ENCODE measurements around the gene FRMD4A.

The FRMD4A gene

DNA sequence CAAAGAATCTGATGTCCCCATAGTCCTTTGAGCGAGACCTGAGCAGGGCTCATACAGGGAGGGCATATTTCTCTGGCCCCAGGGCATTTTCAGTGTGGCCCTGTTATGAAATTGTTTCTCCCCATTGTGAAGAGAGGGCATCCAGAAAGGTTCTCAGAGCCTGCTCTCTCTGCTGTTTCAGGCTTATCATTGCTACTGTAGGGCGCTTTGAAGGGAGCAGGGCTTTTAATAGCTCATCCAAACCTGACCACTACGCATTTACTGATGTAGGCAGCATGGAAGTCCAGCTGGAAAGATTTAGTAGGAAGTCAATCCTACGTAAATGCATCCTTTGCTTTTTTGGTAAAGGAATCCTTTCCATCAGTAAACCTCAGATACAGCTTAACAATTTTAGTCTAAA, 675.9 kb downstream of the FRMD4A start:
- no peak for DNase-seq

DNA sequence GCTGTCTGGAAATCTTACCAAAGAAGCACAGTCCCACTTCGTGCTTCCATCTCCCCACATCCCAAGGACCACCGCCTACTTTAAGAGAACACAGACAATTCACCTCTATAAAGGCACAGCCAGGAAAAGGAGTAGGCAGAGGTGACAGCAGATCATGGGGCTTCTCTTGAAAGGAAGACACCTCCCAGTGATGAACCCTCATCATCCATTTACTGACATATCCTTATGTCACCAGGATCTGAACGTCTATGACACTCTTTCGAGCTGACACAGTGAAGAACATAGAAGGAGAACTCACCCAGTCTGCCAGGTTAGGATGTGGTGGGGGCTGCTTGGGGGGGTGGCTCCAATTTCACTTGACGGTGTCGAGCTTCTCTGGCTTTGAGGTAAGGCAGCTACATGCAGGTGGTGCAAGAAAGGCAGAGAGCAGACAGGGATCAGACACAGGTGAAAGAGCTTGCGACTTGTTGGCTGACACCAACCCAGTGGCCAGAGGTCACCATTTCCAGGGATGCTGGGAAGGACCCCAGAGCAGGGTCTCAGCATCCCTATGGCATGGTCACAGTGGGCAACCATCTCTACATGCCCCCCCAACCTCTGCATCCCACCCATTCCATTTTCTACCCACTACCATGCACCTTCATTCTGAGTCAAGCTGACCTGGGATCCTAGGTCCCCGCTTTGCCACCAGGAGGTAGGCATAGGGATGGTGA, 676.5 kb downstream of the FRMD4A start:
- no peak for DNase-seq

DNA sequence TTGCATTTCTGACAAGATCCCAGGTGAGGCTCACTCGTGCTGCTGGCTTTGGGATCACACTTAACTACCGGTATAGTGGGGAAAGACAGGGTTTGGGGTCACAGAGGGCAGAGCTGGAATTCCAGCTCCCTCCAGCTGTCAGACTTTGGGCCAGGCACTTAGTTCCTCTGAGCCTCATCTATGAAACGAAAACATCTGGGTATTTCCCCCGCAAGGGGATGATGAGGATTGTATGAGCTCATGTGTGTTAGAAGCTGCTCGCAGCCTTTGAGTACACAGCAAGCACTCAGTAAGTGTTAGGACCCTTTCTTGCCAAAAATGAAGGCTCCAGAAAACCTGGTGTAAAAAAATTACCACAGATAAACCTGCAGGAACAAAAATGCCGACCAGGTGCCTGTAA, 677.9 kb downstream of the FRMD4A start:
- no peak for DNase-seq

DNA sequence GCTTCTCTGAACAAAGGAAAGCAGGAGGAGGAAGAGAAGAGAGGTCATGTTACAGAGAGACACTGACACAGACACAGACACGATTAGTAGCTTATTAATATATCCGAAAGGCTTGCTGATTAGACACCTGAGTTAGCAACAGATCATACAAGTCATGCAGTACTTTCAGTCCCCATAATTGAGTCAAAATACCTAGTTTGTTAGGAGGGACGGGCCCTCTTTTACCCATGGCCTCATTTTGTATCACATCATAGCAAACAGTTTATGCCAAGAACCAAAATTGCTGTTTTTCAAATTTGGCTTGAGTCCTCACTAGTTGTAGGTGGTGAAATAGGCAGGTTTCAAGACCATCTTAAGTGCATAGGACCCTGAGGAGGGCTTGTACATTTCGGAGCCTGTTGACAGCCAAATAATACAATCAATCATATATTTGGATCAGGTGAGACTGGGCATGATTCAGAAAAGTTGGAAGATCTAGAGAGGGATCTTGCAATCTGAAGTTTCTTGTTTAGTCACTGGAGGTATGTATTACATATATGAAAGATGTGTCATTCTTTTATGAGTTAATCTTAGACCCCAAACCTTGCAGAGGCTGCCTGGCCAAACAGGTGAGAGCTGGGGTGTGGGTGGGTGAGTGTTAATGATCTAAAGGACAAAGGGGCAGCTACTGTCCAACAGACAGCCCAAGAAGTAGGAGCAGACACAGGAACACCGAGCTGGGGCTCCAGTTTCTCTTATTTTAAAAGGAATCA, 678.6 kb downstream of the FRMD4A start:
- DNase-seq = no peak

DNA sequence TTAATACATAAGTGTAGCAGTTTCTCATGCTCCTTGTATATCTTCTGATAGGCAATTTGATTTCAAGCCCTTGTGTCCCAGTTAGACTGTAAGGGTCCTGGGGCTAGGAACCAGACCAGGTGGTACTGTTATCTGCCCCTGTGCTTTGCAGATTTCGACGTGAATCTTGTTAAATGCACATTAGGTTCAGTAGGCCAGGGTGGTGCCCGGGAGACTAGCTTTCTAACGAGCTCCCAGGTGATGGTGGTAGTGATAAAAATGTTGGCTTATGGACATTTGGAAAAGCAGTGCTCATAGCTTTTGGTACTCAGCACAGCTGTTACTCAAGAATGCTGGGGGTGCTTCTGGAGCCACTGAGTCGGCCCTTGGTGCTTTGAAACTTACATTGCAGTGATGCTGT, 679.8 kb downstream of the FRMD4A start:
- no peak for DNase-seq

DNA sequence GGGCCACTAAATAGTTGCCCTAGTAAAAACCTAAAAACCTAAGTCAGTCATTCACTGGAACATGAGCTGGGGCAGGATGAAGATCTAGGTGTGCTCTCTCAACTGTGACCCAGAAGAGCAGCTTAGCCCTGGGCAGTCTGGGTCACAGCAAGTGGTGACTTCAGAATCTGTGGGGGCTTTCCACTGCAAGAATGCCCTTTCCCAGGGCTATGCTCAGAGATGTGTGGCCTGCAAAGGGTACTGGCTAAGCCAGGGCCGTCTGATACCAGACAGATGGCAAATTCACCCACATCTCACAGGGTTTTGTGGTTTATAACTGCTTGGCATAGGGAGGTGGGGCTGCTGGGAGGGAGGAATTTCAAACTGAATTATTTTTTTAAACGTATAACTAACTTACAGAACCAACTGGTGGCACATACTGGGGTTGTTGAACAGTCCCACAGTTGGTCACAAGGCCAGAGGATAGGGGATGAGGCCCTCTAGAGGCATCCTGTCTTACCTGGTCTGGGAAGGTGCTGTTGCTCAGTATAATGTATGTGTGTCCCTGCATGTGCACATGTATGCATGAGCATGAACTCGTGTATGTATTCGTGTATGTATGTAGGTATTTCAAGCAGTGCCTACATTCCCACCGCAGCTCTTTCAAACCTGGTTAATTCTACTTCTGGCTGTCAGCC, 680.7 kb downstream of the FRMD4A start:
- no peak for DNase-seq

DNA sequence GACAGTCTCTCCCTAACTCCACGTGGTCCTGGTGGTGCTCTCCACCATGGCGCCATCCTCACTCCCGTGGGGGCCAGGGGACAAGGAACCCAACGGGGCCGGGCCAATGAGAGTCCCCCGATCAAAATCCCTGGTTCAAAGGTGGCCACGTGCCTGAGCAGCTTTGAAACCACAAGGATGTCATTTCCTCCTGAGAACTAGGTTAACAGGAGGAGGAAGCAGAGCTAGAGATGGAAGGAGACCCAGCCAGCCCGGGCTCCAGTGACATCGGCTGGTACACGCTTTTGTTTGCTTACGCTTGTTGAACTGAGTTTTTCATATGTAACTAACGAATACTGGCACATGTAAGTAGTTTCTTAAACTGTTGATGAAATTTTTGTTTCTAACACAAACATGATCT, 682.3 kb downstream of the FRMD4A start:
- no peak for DNase-seq

DNA sequence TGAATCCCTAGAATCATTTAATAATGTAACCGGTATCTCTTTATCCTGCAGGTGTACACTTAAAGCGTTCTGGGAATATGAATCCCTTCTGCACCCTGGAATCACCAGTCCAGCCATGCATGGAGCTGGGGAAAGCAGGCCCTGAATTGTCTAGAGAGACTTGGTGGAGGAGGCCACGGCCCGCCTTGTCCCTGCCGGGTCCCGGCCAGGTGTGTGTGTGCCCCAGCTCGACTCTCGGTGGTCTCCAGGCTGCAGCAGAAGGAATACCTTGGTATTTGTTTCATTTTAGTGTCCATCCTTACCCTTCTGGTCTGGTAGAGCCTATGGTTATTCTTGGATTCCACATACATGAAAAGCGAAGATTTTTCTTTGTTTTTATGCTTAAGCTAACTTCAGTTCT, 685.9 kb downstream of the FRMD4A start:
- no peak for DNase-seq

DNA sequence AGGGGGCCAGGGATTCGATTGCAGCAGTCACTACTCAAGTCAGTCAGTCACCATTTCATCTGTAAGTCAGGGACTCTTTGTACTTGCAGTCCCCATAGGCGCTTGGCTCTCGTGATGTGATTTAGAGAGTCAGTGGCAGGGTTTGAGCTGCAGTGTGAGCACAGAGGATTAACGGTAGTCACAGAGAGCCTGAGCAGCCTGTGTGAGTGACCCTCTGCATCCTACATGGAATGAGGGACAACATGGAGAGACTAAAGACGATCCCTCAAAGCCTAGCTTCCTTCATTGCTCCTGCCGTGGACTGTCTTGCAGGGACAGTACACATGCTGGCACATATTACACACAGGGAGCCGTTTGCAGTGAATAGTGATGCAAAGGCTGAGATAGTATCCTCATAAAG, 687.7 kb downstream of the FRMD4A start:
- no peak for DNase-seq

DNA sequence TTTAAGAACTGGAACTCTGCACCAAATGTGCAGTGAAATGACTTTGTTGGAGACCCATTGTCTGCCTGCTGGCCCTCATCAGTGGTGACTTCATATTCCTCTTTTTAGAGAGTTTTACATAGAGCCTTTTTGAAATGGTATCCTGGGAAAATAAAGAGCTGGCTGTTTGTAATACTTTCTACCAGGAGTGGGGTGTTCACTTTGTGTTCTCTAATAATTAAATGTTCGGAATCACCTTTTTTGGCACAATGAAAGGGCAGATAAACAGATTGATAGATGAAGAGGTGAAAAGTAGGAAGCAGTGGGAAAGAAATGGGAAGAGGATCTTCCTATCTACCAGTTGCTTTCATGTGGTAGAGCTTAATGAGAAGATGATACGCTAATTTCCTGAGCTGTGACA, 688.4 kb downstream of the FRMD4A start:
- DNase-seq = no peak

DNA sequence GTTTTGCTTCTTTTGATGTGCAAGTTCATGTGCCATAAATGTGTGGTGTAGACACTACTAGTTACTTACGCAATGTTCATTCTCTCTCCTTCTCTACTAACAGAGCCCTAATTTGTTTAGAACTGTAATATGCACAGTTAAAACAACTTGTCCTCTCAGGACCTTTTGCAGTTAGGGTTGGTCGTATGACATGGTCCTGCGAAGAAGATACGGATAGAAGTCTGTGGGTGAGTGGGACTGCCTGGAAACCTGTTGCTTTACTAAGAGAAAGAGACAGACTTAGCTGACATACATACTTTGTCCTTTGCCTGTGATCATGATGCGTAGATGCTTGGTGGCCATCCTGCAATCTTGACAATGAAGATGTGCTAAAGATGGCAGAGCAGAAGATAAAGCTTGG, 692.8 kb downstream of the FRMD4A start:
- DNase-seq = no peak

DNA sequence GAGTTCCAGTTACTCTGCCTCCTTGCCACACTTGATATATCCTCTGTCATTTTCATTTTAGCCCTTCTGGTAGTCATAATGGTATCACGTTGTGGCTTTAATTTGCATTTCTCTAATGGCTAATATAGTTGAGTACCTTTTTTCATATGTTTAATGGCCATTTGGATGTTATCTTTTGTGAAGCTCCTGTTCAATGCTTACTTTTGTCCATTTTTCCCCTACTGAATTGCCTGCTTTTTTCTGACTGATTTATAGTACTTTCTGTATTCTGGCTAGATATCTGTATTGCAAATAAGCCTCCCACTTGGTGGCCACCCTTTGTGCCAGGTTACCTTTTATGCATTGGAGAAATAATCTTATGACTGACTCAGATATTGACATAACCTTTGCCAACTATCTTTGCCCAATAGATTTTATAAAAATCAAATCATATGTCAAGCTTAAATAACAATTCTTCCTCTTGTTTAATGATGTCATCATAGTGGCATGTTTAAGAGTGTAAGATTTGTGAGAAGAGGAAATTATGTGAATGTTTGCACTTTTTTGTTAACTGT, 693.3 kb downstream of the FRMD4A start:
- no peak for DNase-seq

DNA sequence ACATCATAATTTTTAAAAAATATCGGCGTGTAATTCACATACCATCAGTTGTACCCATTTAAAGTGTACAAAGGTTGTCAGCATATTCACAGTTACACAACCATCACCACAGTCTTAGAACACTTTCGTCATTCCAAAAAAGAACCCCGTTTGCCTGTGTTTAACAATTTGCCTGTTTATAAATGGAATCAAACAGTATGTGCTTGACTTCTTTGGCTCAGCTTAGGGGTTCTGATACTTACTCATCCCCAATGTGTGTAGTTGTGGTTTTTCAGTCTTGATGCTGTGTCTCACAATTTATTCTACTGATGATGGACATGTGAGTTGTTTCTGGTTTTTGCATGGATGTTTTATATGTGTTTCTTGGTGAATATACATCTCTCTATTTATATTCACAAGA, 693.9 kb downstream of the FRMD4A start:
- no peak for DNase-seq

DNA sequence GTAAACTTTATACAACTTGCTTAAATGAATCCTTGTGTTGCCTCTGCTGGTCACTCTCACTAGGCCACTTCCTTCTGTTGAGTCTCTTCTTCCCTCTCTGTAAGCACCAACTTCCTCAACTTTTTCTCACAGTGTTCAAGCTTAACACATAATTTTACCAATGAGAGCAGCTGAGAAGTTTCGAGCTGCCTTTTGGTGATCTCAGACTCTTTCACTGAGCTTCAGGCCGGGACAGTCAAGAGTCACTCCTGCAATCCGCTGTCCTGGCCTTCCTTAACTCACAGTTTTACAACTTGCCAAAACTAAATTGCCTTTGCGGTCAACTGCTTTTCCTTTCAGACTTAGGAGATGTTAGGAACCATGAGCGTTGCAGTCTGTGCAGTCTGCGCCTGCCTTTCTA, 696.5 kb downstream of the FRMD4A start:
- no peak for DNase-seq

DNA sequence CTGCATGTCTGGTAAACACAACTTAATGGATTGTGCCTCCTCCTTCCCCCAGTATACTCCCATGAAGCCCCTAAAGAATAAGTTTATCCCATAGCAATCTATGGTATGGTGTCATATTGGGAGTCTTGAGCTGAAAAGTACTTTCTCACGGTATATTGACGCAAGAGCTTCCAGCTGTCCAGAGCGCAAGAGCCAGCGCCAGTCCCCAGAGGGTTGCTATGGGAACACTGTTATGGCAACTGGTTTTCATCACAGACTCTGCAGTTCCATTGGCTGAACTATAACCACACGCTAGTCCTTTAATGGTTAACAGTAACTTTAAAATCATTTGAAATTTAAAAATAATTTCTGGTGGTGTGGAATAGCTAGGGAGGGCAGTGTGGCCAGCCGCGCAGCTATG, 697.0 kb downstream of the FRMD4A start:
- no peak for DNase-seq

DNA sequence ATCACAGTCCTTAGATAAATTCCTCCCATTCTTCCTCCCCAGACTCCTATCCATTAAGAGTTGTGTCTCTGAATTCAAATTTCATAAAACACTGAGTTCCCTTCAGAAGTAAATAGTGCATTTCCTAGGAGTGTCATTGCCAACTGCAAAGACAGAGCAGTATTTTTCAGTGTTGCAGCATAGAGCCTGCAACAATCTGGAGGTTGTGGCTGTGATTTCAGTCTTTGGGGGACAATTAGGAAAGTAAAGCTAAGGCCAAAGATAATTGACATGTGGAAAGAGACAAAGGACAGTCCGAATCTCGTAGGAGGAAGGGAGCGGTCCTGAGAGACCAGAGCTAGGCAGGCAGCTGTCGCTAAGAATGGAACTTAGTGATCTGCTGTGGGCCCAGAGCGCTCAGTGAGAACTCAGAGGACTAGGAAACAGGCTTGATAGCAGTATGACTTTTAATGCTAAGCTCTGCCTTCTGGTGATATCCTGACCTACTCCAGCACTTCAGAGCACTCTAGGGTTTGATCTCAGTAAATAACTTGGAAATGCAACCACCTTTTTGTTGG, 697.8 kb downstream of the FRMD4A start:
- no peak for DNase-seq

DNA sequence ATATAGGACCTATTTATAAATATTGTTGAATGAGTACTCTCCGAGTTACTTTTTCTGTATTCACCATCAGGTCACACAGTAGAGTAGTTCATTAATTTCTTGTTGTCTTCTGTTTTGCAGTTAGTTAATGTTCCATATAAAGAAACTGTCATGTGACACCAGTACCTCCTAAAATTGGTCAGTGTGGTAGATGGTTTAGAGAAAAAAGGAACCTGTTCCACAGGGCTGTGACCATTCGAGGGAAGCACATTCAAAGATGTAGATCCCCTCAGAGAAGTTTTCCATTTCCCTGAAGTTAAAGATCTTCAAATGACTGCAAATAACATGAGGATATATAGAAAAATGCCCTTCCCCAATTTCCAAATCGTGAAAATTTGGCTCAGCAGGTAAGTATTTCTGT, 698.3 kb downstream of the FRMD4A start:
- no peak for DNase-seq

DNA sequence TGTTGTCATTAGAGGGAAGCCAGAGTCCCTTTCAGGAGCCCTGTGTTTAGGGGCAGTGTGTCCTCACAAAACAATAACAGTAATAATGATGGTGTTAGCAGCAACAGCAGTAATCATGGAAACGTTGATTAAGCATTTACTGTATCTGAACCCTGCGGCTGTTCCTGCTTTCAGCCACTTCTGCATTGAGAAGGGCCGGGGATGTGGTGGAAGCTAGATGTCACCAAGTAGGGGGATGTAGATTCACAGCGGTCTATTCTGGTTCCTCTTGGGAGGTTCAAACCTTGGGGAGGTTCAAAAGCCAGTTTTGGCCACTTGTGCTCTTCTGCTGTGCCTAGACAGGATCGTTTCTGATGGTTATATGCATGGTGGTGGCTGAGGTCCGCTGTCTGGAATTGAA, 699.1 kb downstream of the FRMD4A start:
- no peak for DNase-seq

DNA sequence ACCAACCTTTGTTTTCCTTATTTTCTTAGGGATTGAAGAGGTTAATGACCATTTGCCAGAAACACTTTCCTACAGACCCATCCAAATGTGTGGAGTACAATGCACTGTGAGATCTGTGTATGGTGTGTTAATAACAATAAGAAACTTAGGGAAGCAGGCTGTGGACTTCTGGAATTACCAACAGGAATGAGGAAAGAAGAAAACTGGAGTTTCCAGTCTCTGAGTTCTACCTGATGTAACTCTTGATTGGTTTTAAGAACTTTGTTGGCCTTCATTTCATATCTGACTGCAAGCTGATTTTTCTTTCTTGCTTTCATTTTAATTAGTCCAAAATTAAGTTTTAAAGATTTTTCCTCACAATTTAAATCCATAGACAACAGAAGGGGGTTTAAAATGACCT, 700.5 kb downstream of the FRMD4A start:
- DNase-seq = no peak

DNA sequence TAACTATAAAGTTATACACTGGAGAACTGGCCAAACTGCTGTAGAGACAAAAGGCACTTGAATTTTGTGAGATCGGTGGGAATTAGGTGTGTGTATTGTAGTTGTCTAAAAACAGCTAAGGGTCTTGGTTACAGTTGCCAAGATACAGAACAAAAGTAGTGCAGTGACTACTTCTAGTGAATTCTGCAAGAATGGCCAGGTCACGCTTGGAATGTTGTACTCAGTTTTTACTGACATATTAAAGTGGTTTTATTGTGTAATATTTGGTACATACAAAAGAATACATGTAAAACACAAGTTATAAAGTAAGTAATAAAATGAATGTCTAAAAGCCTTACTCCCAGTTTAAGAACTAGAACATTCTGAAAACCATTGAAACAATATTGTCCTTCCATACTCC, 701.6 kb downstream of the FRMD4A start:
- no peak for DNase-seq

DNA sequence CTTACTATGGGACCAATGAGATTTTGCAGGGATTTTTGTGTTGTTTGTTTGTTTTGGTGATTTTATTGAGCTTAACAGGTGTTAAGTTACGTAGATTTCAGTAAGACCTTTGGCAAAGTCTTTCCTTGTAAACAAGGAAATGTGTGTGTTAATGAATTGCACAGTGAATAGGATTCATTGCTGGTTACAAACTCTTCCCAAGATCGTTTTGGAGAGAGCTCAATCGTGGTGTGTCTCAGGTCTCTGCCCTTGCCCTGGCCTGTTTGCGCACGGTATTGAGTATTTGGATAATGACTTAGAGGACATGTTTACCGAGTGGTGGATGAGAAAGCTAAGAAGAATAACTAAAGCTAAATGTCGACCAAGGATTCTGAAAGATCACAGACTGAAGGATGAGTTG, 702.1 kb downstream of the FRMD4A start:
- DNase-seq = no peak

DNA sequence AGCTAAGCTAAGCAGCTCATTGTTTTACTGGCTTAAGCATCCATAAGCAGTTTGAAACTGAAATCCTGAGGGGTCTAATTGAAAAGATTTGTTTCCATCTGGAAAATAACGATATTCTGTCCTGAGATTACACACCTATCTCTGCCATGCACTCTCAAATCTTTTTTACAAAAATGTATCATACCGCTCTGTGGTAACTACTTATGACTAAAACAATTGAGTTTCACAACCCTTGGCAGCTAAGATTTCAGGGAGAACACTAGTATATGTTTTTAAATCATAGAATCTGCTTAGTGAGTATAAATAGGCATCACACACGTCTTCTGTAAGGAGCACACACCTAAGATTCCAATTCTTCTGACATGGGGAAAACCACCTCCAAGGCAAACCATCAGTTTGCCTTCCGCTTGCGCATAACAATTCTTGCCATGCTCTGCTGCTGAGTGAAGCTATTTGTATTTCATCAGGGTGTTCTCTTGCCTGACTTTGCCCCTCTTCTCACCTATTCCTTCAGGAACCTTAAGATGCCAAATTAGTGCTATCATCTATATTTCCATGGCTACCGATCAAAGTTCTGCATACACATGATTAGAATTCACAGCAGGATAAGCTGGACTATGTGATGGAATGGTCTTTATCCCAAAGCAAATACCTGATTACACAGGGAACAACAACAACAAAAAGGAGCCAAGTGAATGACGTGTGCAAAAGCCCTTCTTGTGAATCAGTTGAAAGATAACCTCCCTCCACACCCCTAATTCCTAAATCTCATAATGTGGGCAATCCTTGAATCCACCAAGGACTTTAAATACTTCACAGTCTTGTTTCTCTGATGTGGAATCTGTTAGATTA, 703.0 kb downstream of the FRMD4A start:
- DNase-seq = no peak

DNA sequence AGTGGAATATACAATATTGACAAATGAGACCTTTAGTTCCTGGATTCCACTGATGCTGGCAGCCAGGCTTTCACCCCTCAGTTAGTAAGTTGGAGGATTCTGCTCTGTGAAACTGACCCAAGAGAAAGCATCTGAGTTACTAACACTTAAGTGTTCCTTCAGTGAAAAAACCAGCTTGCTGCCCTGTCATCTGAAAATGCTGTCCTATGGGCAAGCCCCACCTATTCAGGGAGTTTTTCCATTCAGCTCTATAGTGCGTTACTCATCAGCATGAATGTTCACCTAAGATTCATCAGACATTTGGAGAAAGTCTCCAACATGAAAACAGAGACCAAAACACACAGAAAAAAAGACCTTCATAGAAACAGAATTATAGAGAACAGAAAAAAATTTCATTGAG, 706.1 kb downstream of the FRMD4A start:
- DNase-seq = no peak

All from NCI-H748 treated with DMSO at 0.1 percent for 48 hours (cell line).